CD4-positive, alpha-beta memory T cell (primary cell): Measurements from ENCODE around the gene CD200. TPM values are rescaled to one million over a fixed set of nuclear protein-coding genes. Genes with fewer than 3 reads are reported as not detected.

ENCODE experiments used
- CTCF ChIA-PET: fragments of 350-600 bp; sonication (Branson Sonifier 250); formaldehyde crosslinking; loops from one replicate; lab custom pipeline; 2021; ENCODE audit warnings: inconsistent platforms; ENCODE audit not compliant: partially characterized antibody; lab: Charles Lee
- POLR2A ChIA-PET: fragments of 350-600 bp; sonication (Branson Sonifier 250); formaldehyde crosslinking; loops from one replicate; lab custom pipeline; 2021; ENCODE audit not compliant: partially characterized antibody; lab: Charles Lee
- DNase-seq, 5 donors: peaks; one replicate each; pipeline versions ENCODE4 v3.0.0 to v3.0.0-alpha.2; 2020 to 2022; ENCODE audit warnings: mixed read lengths in 1 of 5
- H3K27ac ChIP-seq: one replicate; pipeline ENCODE4 v1.7.0; 2013; ENCODE audit warnings: low read depth, low read length
- H3K27me3 ChIP-seq: 2 replicates; pipeline ENCODE4 v1.7.0; 2013; ENCODE audit warnings: mild to moderate bottlenecking, low read length, moderate library complexity; ENCODE audit not compliant: insufficient read depth
- H3K36me3 ChIP-seq: 2 replicates; pipeline ENCODE4 v1.7.0; 2013; ENCODE audit warnings: mild to moderate bottlenecking, low read length, moderate library complexity; ENCODE audit not compliant: insufficient read depth
- H3K4me1 ChIP-seq: 2 replicates; pipeline ENCODE4 v1.7.0; 2013; ENCODE audit warnings: mild to moderate bottlenecking, low read length, moderate library complexity; ENCODE audit not compliant: insufficient read depth
- H3K4me3 ChIP-seq, 2 donors: one replicate each; pipeline ENCODE4 v1.7.0; 2013; ENCODE audit warnings: low read length in 2 of 2, mild to moderate bottlenecking in 1 of 2
- H3K9me3 ChIP-seq, 2 donors: one replicate each; pipeline ENCODE4 v1.7.0; 2013; ENCODE audit warnings: low read length in 2 of 2, control low read depth in 1 of 2; ENCODE audit not compliant: control insufficient read depth in 1 of 2
- H3K27ac Mint-ChIP-seq, 7 donors: one replicate each; pipeline ENCODE4 v1.8.0; 2020 to 2021; ENCODE audit warnings: mixed read lengths in 7 of 7, mild to moderate bottlenecking in 6 of 7, inconsistent platforms in 3 of 7, moderate library complexity in 3 of 7
- H3K27me3 Mint-ChIP-seq, 2 donors: one replicate each; pipeline ENCODE4 v1.8.0; 2020 to 2021; ENCODE audit warnings: mixed read lengths in 2 of 2
- H3K36me3 Mint-ChIP-seq, 2 donors: one replicate each; pipeline ENCODE4 v1.8.0; 2020 to 2021; ENCODE audit warnings: mixed read lengths in 2 of 2, inconsistent platforms in 1 of 2, mild to moderate bottlenecking in 1 of 2
- H3K4me1 Mint-ChIP-seq, 4 donors: one replicate each; pipeline ENCODE4 v1.8.0; 2020 to 2021; ENCODE audit warnings: mixed read lengths in 4 of 4, mild to moderate bottlenecking in 1 of 4
- H3K4me3 Mint-ChIP-seq, 8 donors: one replicate each; pipeline ENCODE4 v1.8.0; 2020 to 2021; ENCODE audit warnings: mixed read lengths in 8 of 8, mild to moderate bottlenecking in 7 of 8, moderate library complexity in 6 of 8, inconsistent platforms in 3 of 8
- H3K9me3 Mint-ChIP-seq, 8 donors: one replicate each; pipeline ENCODE4 v1.8.0; 2020 to 2021; ENCODE audit warnings: mixed read lengths in 8 of 8, mild to moderate bottlenecking in 5 of 8, inconsistent platforms in 3 of 8, moderate library complexity in 1 of 8
- intact Hi-C: fragments of 100-400 bp; cut with micrococcal nuclease; formaldehyde crosslinking; loops from one replicate; pipeline ENCODE4 v1.15.1; 2023
- polyA plus RNA-seq, 2 donors: library from polyadenylated mRNA; unstranded; fragments of 300-500 nt; fragmentation: Illumina TruSeq; gene quantifications; one replicate each; pipeline ENCODE4 v1.2.3, GENCODE V29; 2021
- total RNA-seq, 2 experiments: library from RNA; stranded (reverse); gene quantifications; one replicate each; pipeline ENCODE4 v1.2.3, GENCODE V29; 2021

CD200 gene
- total and polyA plus RNA-seq, 4 experiments from 2014 or later = 0.93 to 1.8 (median 1.1) TPM

GRCh38 chr3:112371569-112371968 is 38.6 kb downstream of the CD200 start:
- Mint-ChIP-seq H3K4me3 (no peak overlapping the region), H3K27ac (no peak overlapping the region), H3K36me3 (no peaks in the 10 kb centered on the region), H3K9me3 (peaks cover 0 to 5% (median 0%) of the 10 kb centered on the region in 8 donors), H3K27me3 (no peaks in the 10 kb centered on the region), H3K4me1 (peaks cover 0 to 11% (median 1%) of the 10 kb centered on the region in 4 donors)
- H3K27ac ChIP-seq = no peak overlapping the region
- no peaks in the 10 kb centered on the region for H3K27me3 ChIP-seq
- no peaks in the 10 kb centered on the region for H3K36me3 ChIP-seq
- H3K9me3 ChIP-seq = no peaks in the 10 kb centered on the region
- intact Hi-C loops = no loop called here
- ChIA-PET POLR2A (no interaction called here), CTCF (no interaction called here)
- no peak overlapping the region for H3K4me3 ChIP-seq
- H3K4me1 ChIP-seq = no peaks in the 10 kb centered on the region
- no peak for DNase-seq

GRCh38 chr3:112372396-112372795 is 39.4 kb downstream of the CD200 start:
- no peak for DNase-seq
- H3K36me3 Mint-ChIP-seq = no peaks in the 10 kb centered on the region
- CTCF ChIA-PET = interaction anchor here (0.7 kb wide), 1 partner anchor 53 kb away, joined by 4 read pairs; no protein-coding TSS in a partner anchor
- Histone ChIP-seq H3K27me3 (no peaks in the 10 kb centered on the region), H3K27ac (no peak overlapping the region), H3K36me3 (no peaks in the 10 kb centered on the region), H3K4me3 (no peak overlapping the region), H3K9me3 (no peaks in the 10 kb centered on the region), H3K4me1 (no peaks in the 10 kb centered on the region)
- no peak overlapping the region for H3K4me3 Mint-ChIP-seq
- intact Hi-C loops = no loop called here
- peaks cover 0 to 9% (median 1%) of the 10 kb centered on the region in 4 donors for H3K4me1 Mint-ChIP-seq
- no peak overlapping the region for H3K27ac Mint-ChIP-seq
- POLR2A ChIA-PET = no interaction called here
- H3K27me3 Mint-ChIP-seq = no peaks in the 10 kb centered on the region
- H3K9me3 Mint-ChIP-seq = peaks cover 0 to 5% (median 0%) of the 10 kb centered on the region in 8 donors

- Histone ChIP-seq H3K27me3 (no peaks in the 10 kb centered on the region), H3K4me3 (no peak overlapping the region), H3K27ac (no peak overlapping the region), H3K4me1 (no peaks in the 10 kb centered on the region), H3K9me3 (no peaks in the 10 kb centered on the region), H3K36me3 (no peaks in the 10 kb centered on the region)
- H3K9me3 Mint-ChIP-seq = peaks cover 0 to 5% (median 0%) of the 10 kb centered on the region in 8 donors
- no peaks in the 10 kb centered on the region for H3K36me3 Mint-ChIP-seq
- DNase-seq = no peak
- intact Hi-C loops = no loop called here
- no peak overlapping the region for H3K4me3 Mint-ChIP-seq
- no peaks in the 10 kb centered on the region for H3K27me3 Mint-ChIP-seq
- H3K27ac Mint-ChIP-seq = no peak overlapping the region
- ChIA-PET CTCF (no interaction called here), POLR2A (no interaction called here)
- H3K4me1 Mint-ChIP-seq = peaks cover 0 to 9% (median 1%) of the 10 kb centered on the region in 4 donors
These were observed 40.5 kb downstream of the CD200 start for GRCh38 chr3:112373476-112373875.

DNA sequence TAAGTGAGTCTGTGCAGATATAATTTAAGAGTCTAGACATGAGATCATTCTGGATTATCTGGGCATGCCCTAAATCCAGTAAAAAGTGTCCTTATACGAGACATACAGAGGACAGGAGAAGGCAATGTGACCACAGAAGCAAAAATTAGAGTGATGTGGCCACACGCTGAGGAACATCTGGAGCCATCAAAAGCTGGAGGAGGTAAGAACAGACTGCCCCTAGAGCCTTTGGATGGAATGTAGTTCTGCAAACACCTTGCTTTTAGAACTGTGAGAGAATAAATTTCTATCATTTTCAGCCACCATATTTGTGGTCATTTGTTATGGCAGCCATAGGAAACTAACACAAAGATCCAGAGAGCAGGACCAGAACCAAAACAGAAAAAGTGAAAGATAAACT is 41.0 kb downstream of the CD200 start:
- no peak overlapping the region for H3K27ac ChIP-seq
- H3K4me1 ChIP-seq = no peaks in the 10 kb centered on the region
- H3K9me3 ChIP-seq = no peaks in the 10 kb centered on the region
- Mint-ChIP-seq H3K36me3 (no peaks in the 10 kb centered on the region), H3K4me3 (no peak overlapping the region), H3K27ac (no peak overlapping the region), H3K27me3 (no peaks in the 10 kb centered on the region), H3K9me3 (peaks cover 0 to 5% (median 0%) of the 10 kb centered on the region in 8 donors), H3K4me1 (peaks cover 0 to 9% (median 1%) of the 10 kb centered on the region in 4 donors)
- POLR2A ChIA-PET = no interaction called here
- CTCF ChIA-PET = no interaction called here
- H3K36me3 ChIP-seq = no peaks in the 10 kb centered on the region
- H3K27me3 ChIP-seq = no peaks in the 10 kb centered on the region
- intact Hi-C loops = no loop called here
- no peak for DNase-seq
- H3K4me3 ChIP-seq = no peak overlapping the region

DNA sequence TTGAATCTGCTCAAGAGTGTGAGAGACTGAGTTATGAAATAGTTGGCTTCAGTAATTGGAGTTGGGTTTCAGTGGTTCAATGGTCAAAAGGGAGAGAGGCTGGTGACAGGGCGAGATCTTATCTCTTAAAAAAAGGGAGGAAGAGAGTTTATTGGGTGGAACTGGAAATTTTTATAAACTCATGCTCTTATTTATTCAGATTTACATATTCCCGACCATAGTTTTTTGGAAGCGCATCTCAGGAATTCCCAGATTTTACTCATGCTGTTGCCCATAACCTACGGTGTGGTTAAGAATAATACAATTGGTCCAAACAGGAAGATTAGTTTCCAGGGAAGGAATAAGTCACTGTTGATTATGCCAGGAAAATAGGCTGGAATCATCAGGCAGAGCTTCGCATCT is 41.4 kb downstream of the CD200 start:
- Mint-ChIP-seq H3K36me3 (no peaks in the 10 kb centered on the region), H3K9me3 (peaks cover 0 to 5% (median 0%) of the 10 kb centered on the region in 8 donors), H3K4me3 (no peak overlapping the region), H3K27me3 (no peaks in the 10 kb centered on the region), H3K4me1 (peaks cover 0 to 9% (median 1%) of the 10 kb centered on the region in 4 donors), H3K27ac (no peak overlapping the region)
- no peak for DNase-seq
- no peaks in the 10 kb centered on the region for H3K4me1 ChIP-seq
- H3K4me3 ChIP-seq = no peak overlapping the region
- H3K27ac ChIP-seq = no peak overlapping the region
- H3K36me3 ChIP-seq = no peaks in the 10 kb centered on the region
- no peaks in the 10 kb centered on the region for H3K9me3 ChIP-seq
- ChIA-PET CTCF (no interaction called here), POLR2A (no interaction called here)
- H3K27me3 ChIP-seq = no peaks in the 10 kb centered on the region
- intact Hi-C loops = no loop called here

DNA sequence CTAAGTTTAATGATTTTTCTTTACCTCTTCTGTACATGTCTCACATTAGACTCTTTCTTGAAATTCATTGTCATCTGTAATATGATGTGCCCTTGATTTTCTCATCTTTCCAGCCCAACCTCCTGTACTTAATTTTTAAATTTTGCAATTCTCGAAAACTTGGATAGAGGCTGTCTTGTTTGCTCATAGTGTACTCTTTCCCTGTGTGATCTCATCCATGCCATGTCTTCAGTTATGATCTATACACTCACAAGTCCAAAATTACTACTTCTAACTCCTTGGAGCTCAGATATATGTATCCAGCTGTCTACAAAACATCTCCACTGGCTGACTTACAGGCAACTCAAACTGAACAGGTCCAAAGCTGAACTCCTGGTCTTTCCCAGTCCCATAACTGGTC is 42.2 kb downstream of the CD200 start:
- no peak for DNase-seq
- H3K9me3 ChIP-seq = no peaks in the 10 kb centered on the region
- H3K4me1 ChIP-seq = no peaks in the 10 kb centered on the region
- no peaks in the 10 kb centered on the region for H3K27me3 Mint-ChIP-seq
- CTCF ChIA-PET = no interaction called here
- no peak overlapping the region for H3K4me3 ChIP-seq
- POLR2A ChIA-PET = no interaction called here
- H3K36me3 ChIP-seq = no peaks in the 10 kb centered on the region
- no peak overlapping the region for H3K27ac ChIP-seq
- intact Hi-C loops = no loop called here
- H3K36me3 Mint-ChIP-seq = no peaks in the 10 kb centered on the region
- H3K27me3 ChIP-seq = no peaks in the 10 kb centered on the region
- peaks cover 0 to 5% (median 0%) of the 10 kb centered on the region in 8 donors for H3K9me3 Mint-ChIP-seq
- H3K27ac Mint-ChIP-seq = no peak overlapping the region
- peaks cover 0 to 9% (median 1%) of the 10 kb centered on the region in 4 donors for H3K4me1 Mint-ChIP-seq
- no peak overlapping the region for H3K4me3 Mint-ChIP-seq

DNA sequence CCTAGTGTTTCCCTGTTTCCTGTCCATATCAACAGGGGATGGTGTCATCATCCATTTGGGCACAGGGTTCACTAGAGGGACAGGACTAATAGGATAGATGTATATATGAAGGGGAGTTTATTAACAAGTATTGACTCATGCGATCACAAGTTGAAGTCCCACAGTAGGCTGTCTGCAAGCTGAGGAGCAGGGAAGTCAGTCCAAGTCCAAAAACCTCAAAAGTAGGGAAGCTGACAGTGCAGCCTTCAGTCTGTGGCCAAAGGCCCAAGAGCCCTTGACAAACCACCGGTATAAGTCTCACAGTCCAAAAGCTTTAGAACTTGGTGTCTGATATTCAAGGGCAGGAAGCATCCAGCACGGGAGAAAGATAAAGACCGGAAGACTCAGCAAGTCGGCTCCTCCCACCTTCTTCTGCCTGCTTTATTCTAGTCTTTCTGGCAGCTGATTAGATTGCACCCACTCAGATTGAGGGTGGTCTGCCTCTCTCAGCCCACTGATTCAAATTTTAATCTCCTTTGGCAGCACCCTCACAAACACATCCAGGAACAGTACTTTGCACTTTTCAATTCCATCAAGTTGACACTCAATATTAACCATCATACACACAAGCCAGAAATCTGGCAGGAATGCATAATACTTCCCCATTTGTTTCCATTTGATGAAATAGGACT is 43.4 kb downstream of the CD200 start:
- intact Hi-C loops = no loop called here
- Mint-ChIP-seq H3K27me3 (no peaks in the 10 kb centered on the region), H3K9me3 (peaks cover 0 to 5% (median 0%) of the 10 kb centered on the region in 8 donors), H3K4me3 (no peak overlapping the region), H3K4me1 (peaks cover 0 to 9% (median 1%) of the 10 kb centered on the region in 4 donors), H3K36me3 (no peaks in the 10 kb centered on the region), H3K27ac (no peak overlapping the region)
- no peak overlapping the region for H3K4me3 ChIP-seq
- H3K27me3 ChIP-seq = no peaks in the 10 kb centered on the region
- ChIA-PET CTCF (no interaction called here), POLR2A (no interaction called here)
- H3K9me3 ChIP-seq = no peaks in the 10 kb centered on the region
- DNase-seq = no peak
- H3K27ac ChIP-seq = no peak overlapping the region
- H3K4me1 ChIP-seq = no peaks in the 10 kb centered on the region
- no peaks in the 10 kb centered on the region for H3K36me3 ChIP-seq
